Measurements from ENCODE around the gene LRP2BP. TPM values are rescaled to one million over a fixed set of nuclear protein-coding genes. Genes with fewer than 3 reads are reported as not detected.

Gene LRP2BP
- total and polyA plus RNA-seq, 2 of the 13 experiments (the other 11 are each of a cell fraction or from before 2014, with no cell fraction given) = 0.22 to 0.29 TPM

DNA sequence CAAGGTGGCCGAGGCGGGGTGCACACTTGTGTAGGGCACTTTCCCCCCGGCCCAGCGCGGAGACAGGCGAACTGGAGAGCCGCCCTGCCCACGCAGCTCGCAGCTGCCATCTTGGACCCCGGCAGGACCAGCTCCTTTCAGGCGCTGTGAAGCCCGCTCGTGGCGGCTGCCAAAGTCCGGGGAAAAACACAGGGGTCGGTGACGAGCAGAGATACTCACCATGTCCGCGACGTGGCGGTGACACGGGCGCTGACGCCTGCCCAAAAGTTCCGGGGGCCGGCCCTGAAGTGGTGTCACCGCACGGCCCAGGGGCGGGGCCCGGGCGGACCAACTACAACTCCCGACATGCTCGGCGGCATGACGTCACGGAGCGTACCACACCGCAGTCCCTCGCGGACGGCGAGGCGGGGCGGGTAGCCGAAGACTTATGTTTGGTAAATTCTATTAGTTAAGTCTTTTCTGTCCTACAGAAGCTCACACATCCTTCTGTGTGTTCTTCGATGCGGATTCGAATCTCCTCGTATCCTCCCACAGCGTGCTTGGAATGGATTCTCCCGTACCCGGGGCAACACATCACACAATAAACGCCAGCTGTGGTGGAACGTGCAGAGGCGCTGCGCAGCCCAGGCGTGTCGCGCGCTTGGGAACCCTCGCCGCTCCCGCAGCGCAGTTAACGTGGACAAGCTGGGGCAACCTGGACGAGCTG is 30.1 kb upstream of the LRP2BP start, which contains the start of gene UFSP2 (continued):
- no peak for TF ChIP-seq TEAD2 (CRISPR knock-in tag; IDR thresholded peaks at IDR 0.05)
- TF ChIP-seq ZNF547 (CRISPR knock-in tag; IDR thresholded peaks at IDR 0.05) = 0 out of 2 replicates have a peak, but pooled peaks have one; percentile 69
- TF ChIP-seq HOXA9 (CRISPR knock-in tag; IDR thresholded peaks at IDR 0.05; ENCODE audit: borderline replicate concordance) = 0 out of 2 replicates have a peak, but pooled peaks have one; percentile 65
- no peak for TF ChIP-seq HMG20A (CRISPR knock-in tag; IDR thresholded peaks at IDR 0.05; ENCODE audit: borderline replicate concordance)
- TF ChIP-seq ZNF674 (CRISPR knock-in tag; IDR thresholded peaks at IDR 0.05; ENCODE audit: low read depth) = no peak
- TF ChIP-seq TP53 (CRISPR knock-in tag; conservative IDR thresholded peaks at IDR 0.05) = 0 out of 2 replicates have a peak, but pooled peaks have one; percentile 28
- TF ChIP-seq, protein P1, sequence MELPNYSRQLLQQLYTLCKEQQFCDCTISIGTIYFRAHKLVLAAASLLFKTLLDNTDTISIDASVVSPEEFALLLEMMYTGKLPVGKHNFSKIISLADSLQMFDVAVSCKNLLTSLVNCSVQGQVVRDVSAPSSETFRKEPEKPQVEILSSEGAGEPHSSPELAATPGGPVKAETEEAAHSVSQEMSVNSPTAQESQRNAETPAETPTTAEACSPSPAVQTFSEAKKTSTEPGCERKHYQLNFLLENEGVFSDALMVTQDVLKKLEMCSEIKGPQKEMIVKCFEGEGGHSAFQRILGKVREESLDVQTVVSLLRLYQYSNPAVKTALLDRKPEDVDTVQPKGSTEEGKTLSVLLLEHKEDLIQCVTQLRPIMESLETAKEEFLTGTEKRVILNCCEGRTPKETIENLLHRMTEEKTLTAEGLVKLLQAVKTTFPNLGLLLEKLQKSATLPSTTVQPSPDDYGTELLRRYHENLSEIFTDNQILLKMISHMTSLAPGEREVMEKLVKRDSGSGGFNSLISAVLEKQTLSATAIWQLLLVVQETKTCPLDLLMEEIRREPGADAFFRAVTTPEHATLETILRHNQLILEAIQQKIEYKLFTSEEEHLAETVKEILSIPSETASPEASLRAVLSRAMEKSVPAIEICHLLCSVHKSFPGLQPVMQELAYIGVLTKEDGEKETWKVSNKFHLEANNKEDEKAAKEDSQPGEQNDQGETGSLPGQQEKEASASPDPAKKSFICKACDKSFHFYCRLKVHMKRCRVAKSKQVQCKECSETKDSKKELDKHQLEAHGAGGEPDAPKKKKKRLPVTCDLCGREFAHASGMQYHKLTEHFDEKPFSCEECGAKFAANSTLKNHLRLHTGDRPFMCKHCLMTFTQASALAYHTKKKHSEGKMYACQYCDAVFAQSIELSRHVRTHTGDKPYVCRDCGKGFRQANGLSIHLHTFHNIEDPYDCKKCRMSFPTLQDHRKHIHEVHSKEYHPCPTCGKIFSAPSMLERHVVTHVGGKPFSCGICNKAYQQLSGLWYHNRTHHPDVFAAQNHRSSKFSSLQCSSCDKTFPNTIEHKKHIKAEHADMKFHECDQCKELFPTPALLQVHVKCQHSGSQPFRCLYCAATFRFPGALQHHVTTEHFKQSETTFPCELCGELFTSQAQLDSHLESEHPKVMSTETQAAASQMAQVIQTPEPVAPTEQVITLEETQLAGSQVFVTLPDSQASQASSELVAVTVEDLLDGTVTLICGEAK (IDR thresholded peaks at IDR 0.05) = no peak
- TF ChIP-seq, protein P1 (CRISPR knock-in tag; IDR thresholded peaks at IDR 0.05) = peak; percentile 60; the same call in 1 of the 2 replicates
- TF ChIP-seq ZSCAN29 (CRISPR knock-in tag; conservative IDR thresholded peaks at IDR 0.05) = 0 out of 2 replicates have a peak, but pooled peaks have one; percentile 47
- TF ChIP-seq, protein P2, sequence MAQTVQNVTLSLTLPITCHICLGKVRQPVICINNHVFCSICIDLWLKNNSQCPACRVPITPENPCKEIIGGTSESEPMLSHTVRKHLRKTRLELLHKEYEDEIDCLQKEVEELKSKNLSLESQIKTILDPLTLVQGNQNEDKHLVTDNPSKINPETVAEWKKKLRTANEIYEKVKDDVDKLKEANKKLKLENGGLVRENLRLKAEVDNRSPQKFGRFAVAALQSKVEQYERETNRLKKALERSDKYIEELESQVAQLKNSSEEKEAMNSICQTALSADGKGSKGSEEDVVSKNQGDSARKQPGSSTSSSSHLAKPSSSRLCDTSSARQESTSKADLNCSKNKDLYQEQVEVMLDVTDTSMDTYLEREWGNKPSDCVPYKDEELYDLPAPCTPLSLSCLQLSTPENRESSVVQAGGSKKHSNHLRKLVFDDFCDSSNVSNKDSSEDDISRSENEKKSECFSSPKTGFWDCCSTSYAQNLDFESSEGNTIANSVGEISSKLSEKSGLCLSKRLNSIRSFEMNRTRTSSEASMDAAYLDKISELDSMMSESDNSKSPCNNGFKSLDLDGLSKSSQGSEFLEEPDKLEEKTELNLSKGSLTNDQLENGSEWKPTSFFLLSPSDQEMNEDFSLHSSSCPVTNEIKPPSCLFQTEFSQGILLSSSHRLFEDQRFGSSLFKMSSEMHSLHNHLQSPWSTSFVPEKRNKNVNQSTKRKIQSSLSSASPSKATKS (CRISPR knock-in tag; IDR thresholded peaks at IDR 0.05) = no peak
- TF ChIP-seq, protein P3, sequence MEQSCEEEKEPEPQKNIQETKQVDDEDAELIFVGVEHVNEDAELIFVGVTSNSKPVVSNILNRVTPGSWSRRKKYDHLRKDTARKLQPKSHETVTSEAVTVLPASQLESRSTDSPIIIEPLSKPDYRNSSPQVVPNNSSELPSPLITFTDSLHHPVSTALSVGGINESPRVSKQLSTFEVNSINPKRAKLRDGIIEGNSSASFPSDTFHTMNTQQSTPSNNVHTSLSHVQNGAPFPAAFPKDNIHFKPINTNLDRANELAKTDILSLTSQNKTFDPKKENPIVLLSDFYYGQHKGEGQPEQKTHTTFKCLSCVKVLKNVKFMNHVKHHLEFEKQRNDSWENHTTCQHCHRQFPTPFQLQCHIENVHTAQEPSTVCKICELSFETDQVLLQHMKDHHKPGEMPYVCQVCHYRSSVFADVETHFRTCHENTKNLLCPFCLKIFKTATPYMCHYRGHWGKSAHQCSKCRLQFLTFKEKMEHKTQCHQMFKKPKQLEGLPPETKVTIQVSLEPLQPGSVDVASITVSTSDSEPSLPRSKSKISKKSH (CRISPR knock-in tag; IDR thresholded peaks at IDR 0.05; ENCODE audit: borderline replicate concordance) = no peak
- TF ChIP-seq, protein P4, sequence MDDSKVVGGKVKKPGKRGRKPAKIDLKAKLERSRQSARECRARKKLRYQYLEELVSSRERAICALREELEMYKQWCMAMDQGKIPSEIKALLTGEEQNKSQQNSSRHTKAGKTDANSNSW (CRISPR knock-in tag; IDR thresholded peaks at IDR 0.05; ENCODE audit: borderline replicate concordance) = no peak

All from HepG2 (cell line).